Neural progenitor cell (in vitro differentiated cells): ENCODE data around the gene N4BP2. TPM values are rescaled to one million over a fixed set of nuclear protein-coding genes. Genes with fewer than 3 reads are reported as not detected.

Experiments used
- DNase-seq: peaks from one replicate; pipeline ENCODE4 v3.0.0-alpha.2; 2016; ENCODE audit warnings: low spot score
- H2AFZ ChIP-seq: fragments of 200-600 bp; sonication (generic); replicated peaks from 2 replicates; pipeline ENCODE4 v1.6.1; 2016; ENCODE audit warnings: antibody characterized with exemption
- H3F3A ChIP-seq: fragments of 200-600 bp; sonication (generic); 2 replicates; pipeline ENCODE4 v1.6.1; 2016; ENCODE audit warnings: antibody characterized with exemption, low read depth
- H3K27ac ChIP-seq: fragments of 200-600 bp; sonication (generic); 2 replicates; pipeline ENCODE4 v1.5.1; 2016; ENCODE audit warnings: mild to moderate bottlenecking
- H3K27me3 ChIP-seq: fragments of 200-600 bp; sonication (generic); 2 replicates; pipeline ENCODE4 v1.6.1; 2016; ENCODE audit warnings: mild to moderate bottlenecking, moderate library complexity
- H3K36me3 ChIP-seq: fragments of 200-600 bp; sonication (generic); 2 replicates; pipeline ENCODE4 v1.5.1; 2016
- H3K4me1 ChIP-seq: fragments of 200-600 bp; sonication (generic); 2 replicates; pipeline ENCODE4 v1.6.1; 2016; ENCODE audit warnings: mixed run types
- H3K4me2 ChIP-seq: fragments of 200-600 bp; sonication (generic); 2 replicates; pipeline ENCODE4 v1.6.1; 2016
- H3K4me3 ChIP-seq: fragments of 200-600 bp; sonication (generic); 2 replicates; pipeline ENCODE4 v1.5.1; 2016
- H3K79me2 ChIP-seq: fragments of 200-600 bp; sonication (generic); 2 replicates; pipeline ENCODE4 v1.6.1; 2016; ENCODE audit warnings: low read depth
- H3K9ac ChIP-seq: fragments of 200-600 bp; sonication (generic); 2 replicates; pipeline ENCODE4 v1.6.1; 2016
- H3K9me3 ChIP-seq: fragments of 200-600 bp; sonication (generic); 2 replicates; pipeline ENCODE4 v1.5.1; 2016; ENCODE audit warnings: low read depth
- H4K20me1 ChIP-seq: fragments of 200-600 bp; sonication (generic); 2 replicates; pipeline ENCODE4 v1.6.1; 2016; ENCODE audit warnings: low read depth
- H3K27ac Mint-ChIP-seq: 3 replicates; pipeline ENCODE4 v1.8.0; 2021; ENCODE audit warnings: mixed read lengths
- H3K27me3 Mint-ChIP-seq: 2 replicates; pipeline ENCODE4 v1.8.0; 2022; ENCODE audit warnings: low read depth, mild to moderate bottlenecking, inconsistent platforms, moderate library complexity, mixed read lengths; ENCODE audit not compliant: insufficient read depth
- H3K36me3 Mint-ChIP-seq: 3 replicates; pipeline ENCODE4 v1.8.0; 2021; ENCODE audit warnings: mixed read lengths
- H3K4me1 Mint-ChIP-seq: 3 replicates; pipeline ENCODE4 v1.8.0; 2021; ENCODE audit warnings: mixed read lengths
- H3K4me3 Mint-ChIP-seq: 3 replicates; pipeline ENCODE4 v1.8.0; 2021; ENCODE audit warnings: mild to moderate bottlenecking, moderate library complexity, mixed read lengths
- H3K9me3 Mint-ChIP-seq: 3 replicates; pipeline ENCODE4 v1.8.0; 2020; ENCODE audit warnings: mixed read lengths
- CTCF ChIP-seq: fragments of 200-600 bp; sonication (generic); IDR thresholded peaks from 2 replicates; pipeline ENCODE4 v1.5.1; 2017; ENCODE audit warnings: antibody characterized with exemption, mild to moderate bottlenecking
- EZH2 ChIP-seq: fragments of 200-600 bp; sonication (generic); IDR thresholded peaks from 2 replicates; pipeline ENCODE4 v1.6.1; 2017; ENCODE audit warnings: antibody characterized with exemption, mild to moderate bottlenecking, moderate library complexity
- EZH2phosphoT487 ChIP-seq: fragments of 200-600 bp; sonication (generic); IDR thresholded peaks from 2 replicates; pipeline ENCODE4 v1.6.1; 2017; ENCODE audit warnings: antibody characterized with exemption
- total RNA-seq: library from RNA; depleted of rRNA; stranded (reverse); fragments of >200 nt; gene quantifications from 2 replicates; pipeline ENCODE4 v1.2.3, GENCODE V29; 2015; ENCODE audit warnings: low replicate concordance

N4BP2 gene
- total RNA-seq, 1 donor from 2014 or later = 80.9 TPM

GRCh38 chr4:40193016-40193571, 136.4 kb downstream of the N4BP2 start:
- Histone ChIP-seq H3F3A (peaks cover 42% of the 10 kb centered on the region), H3K9me3 (no peaks in the 10 kb centered on the region), H3K4me3 (no peak overlapping the region), H3K27me3 (no peaks in the 10 kb centered on the region), H3K4me1 (peaks cover 55% of the 10 kb centered on the region), H3K9ac (no peak overlapping the region), H3K36me3 (no peaks in the 10 kb centered on the region), H3K4me2 (peak overlapping the region; percentile 41), H4K20me1 (no peaks in the 10 kb centered on the region), H2AFZ (peak overlapping the region; percentile 79), H3K79me2 (no peaks in the 10 kb centered on the region), H3K27ac (no peak overlapping the region)
- peaks cover 5% of the 10 kb centered on the region for H3K27me3 Mint-ChIP-seq
- H3K4me1 Mint-ChIP-seq = peaks cover 56% of the 10 kb centered on the region
- peak overlapping the region; percentile 77 for H3K27ac Mint-ChIP-seq
- no peaks in the 10 kb centered on the region for H3K9me3 Mint-ChIP-seq
- H3K36me3 Mint-ChIP-seq = no peaks in the 10 kb centered on the region
- DNase-seq = no peak
- no peak overlapping the region for H3K4me3 Mint-ChIP-seq
- TF ChIP-seq EZH2 = no peak
- TF ChIP-seq EZH2phosphoT487 = no peak
- TF ChIP-seq CTCF = no peak

GRCh38 chr4:40193578-40193977, 136.9 kb downstream of the N4BP2 start:
- Mint-ChIP-seq H3K4me3 (peak overlapping the region; percentile 9), H3K27me3 (peaks cover 5% of the 10 kb centered on the region), H3K27ac (no peak overlapping the region), H3K36me3 (no peaks in the 10 kb centered on the region), H3K4me1 (peaks cover 60% of the 10 kb centered on the region), H3K9me3 (no peaks in the 10 kb centered on the region)
- no peak overlapping the region for H3K9ac ChIP-seq
- no peaks in the 10 kb centered on the region for H3K27me3 ChIP-seq
- H2AFZ ChIP-seq = no peak overlapping the region
- no peak overlapping the region for H3K4me2 ChIP-seq
- H4K20me1 ChIP-seq = no peaks in the 10 kb centered on the region
- peaks cover 60% of the 10 kb centered on the region for H3K4me1 ChIP-seq
- H3K4me3 ChIP-seq = no peak overlapping the region
- H3K79me2 ChIP-seq = peaks cover under 1% of the 10 kb centered on the region
- no peak for TF ChIP-seq EZH2
- no peak for TF ChIP-seq EZH2phosphoT487
- no peak for TF ChIP-seq CTCF
- no peak for DNase-seq
- no peaks in the 10 kb centered on the region for H3K9me3 ChIP-seq
- no peaks in the 10 kb centered on the region for H3K36me3 ChIP-seq
- H3K27ac ChIP-seq = no peak overlapping the region
- H3F3A ChIP-seq = peaks cover 42% of the 10 kb centered on the region

- Mint-ChIP-seq H3K9me3 (no peaks in the 10 kb centered on the region), H3K36me3 (no peaks in the 10 kb centered on the region), H3K4me1 (peaks cover 71% of the 10 kb centered on the region), H3K4me3 (peak overlapping the region; percentile 23), H3K27me3 (peaks cover 5% of the 10 kb centered on the region), H3K27ac (peak overlapping the region; percentile 21)
- H3K9ac ChIP-seq = no peak overlapping the region
- no peak overlapping the region for H3K4me3 ChIP-seq
- peaks cover 5% of the 10 kb centered on the region for H3K79me2 ChIP-seq
- H3F3A ChIP-seq = peaks cover 38% of the 10 kb centered on the region
- no peaks in the 10 kb centered on the region for H3K36me3 ChIP-seq
- H3K4me2 ChIP-seq = no peak overlapping the region
- TF ChIP-seq EZH2 (no peak), CTCF (no peak), EZH2phosphoT487 (no peak)
- no peak overlapping the region for H3K27ac ChIP-seq
- no peaks in the 10 kb centered on the region for H4K20me1 ChIP-seq
- H3K9me3 ChIP-seq = no peaks in the 10 kb centered on the region
- no peak overlapping the region for H2AFZ ChIP-seq
- DNase-seq = no peak
- no peaks in the 10 kb centered on the region for H3K27me3 ChIP-seq
- H3K4me1 ChIP-seq = peaks cover 68% of the 10 kb centered on the region
Observed at GRCh38 chr4:40194602-40195161, 138.0 kb downstream of the N4BP2 start.
